ENCODE measurements around the gene CHFR.

CHFR gene

GRCh38 chr12:132788375-132789098, 98.9 kb downstream of the CHFR start:
- H3K27ac ChIP-seq, result no peak overlapping the region
- TF ChIP-seq, protein P1, sequence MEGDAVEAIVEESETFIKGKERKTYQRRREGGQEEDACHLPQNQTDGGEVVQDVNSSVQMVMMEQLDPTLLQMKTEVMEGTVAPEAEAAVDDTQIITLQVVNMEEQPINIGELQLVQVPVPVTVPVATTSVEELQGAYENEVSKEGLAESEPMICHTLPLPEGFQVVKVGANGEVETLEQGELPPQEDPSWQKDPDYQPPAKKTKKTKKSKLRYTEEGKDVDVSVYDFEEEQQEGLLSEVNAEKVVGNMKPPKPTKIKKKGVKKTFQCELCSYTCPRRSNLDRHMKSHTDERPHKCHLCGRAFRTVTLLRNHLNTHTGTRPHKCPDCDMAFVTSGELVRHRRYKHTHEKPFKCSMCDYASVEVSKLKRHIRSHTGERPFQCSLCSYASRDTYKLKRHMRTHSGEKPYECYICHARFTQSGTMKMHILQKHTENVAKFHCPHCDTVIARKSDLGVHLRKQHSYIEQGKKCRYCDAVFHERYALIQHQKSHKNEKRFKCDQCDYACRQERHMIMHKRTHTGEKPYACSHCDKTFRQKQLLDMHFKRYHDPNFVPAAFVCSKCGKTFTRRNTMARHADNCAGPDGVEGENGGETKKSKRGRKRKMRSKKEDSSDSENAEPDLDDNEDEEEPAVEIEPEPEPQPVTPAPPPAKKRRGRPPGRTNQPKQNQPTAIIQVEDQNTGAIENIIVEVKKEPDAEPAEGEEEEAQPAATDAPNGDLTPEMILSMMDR (conservative IDR thresholded peaks at IDR 0.05), result no peak

GRCh38 chr12:132787877-132788276, 99.5 kb downstream of the CHFR start:
- no peak overlapping the region for H3K27ac ChIP-seq
- TF ChIP-seq ZFX (IDR thresholded peaks at IDR 0.05), result no peak
- TF ChIP-seq, protein P1 (conservative IDR thresholded peaks at IDR 0.05), result no peak

- no peak overlapping the region for H3K27ac ChIP-seq
- TF ChIP-seq ZFX (IDR thresholded peaks at IDR 0.05), result no peak
- TF ChIP-seq, protein P1 (conservative IDR thresholded peaks at IDR 0.05), result no peak
These were observed 101.2 kb downstream of the CHFR start for GRCh38 chr12:132786192-132786591.

DNA sequence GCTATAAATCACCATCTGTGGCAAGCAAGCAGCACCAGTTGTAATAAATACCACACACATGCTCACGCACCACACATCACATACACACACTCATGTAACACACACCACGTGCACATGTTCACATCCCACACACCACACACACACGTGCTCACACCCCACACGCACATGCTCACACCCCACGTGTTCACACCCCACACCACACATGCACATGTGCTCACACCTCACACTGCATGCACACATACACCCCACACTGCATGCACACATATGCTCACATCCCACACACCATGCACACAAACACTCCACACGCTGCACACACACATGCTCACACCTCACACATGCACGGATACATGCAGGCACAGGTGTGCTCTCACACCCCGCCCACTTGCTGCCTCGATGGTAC, 102.8 kb downstream of the CHFR start:
- no peak overlapping the region for H3K27ac ChIP-seq
- TF ChIP-seq, protein P1 (conservative IDR thresholded peaks at IDR 0.05), result no peak
- no peak for TF ChIP-seq ZFX (IDR thresholded peaks at IDR 0.05)

DNA sequence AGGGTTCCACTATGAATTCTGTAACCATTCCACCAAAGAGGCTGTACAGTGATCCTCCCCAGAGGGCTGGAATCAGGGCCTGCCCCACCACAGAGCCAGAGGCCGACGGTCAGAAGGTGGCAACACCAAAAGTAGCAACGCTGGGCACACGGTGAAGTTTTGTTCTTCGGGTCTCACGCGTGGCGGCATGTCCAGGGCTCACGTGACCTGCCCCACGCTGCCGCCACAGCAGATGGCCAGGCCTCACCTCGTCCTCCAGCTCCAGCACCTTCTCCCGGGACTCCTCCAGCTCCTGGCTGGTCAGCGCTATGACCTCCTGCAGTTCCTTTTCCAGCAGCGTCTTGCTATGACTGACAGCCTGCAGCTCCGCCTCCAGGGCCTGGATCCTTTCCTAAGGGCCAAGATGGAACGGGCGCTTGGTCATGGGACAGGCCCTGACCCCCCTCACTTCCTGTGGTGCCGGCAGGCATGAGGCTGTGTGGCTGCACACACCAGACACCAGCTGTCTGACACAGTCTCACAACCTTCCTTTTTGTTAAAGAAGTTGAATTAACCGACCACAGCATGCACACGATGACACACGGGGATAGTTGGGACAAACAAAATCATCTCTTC, 103.4 kb downstream of the CHFR start:
- TF ChIP-seq ZFX (IDR thresholded peaks at IDR 0.05), result no peak
- TF ChIP-seq, protein P1 (conservative IDR thresholded peaks at IDR 0.05), result no peak
- H3K27ac ChIP-seq, result no peak overlapping the region

All from C4-2B (cell line).